Colonic mucosa (tissue), 4 donors: ENCODE measurements around the gene ARHGAP1. TPM values are rescaled to one million over a fixed set of nuclear protein-coding genes. Genes with fewer than 3 reads are reported as not detected.

ENCODE experiments used
- DNase-seq: peaks from one replicate; pipeline ENCODE4 v3.0.0-alpha.2; 2020
- H3K27ac ChIP-seq: fragments of 200-600 bp; one replicate; pipeline ENCODE4 v1.8.0; 2021
- H3K27me3 ChIP-seq: fragments of 200-600 bp; one replicate; pipeline ENCODE4 v1.8.0; 2021
- H3K36me3 ChIP-seq: fragments of 200-600 bp; one replicate; pipeline ENCODE4 v1.8.0; 2021
- H3K4me1 ChIP-seq: fragments of 200-600 bp; one replicate; pipeline ENCODE4 v1.8.0; 2021; ENCODE audit warnings: mild to moderate bottlenecking
- H3K4me3 ChIP-seq: fragments of 200-600 bp; one replicate; pipeline ENCODE4 v1.8.0; 2021
- H3K9ac ChIP-seq, 2 donors: one replicate each; pipeline ENCODE4 v1.7.0; 2013; ENCODE audit warnings: control low read depth in 2 of 2, low read depth in 2 of 2, low read length in 2 of 2
- H3K9me3 ChIP-seq: fragments of 200-600 bp; one replicate; pipeline ENCODE4 v1.8.0; 2021
- CTCF ChIP-seq: fragments of 200-600 bp; IDR thresholded peaks from one replicate; pipeline ENCODE4 v1.8.0; 2022; ENCODE audit warnings: antibody characterized with exemption, mild to moderate bottlenecking
- intact Hi-C: fragments of 100-400 bp; cut with DNase I; formaldehyde crosslinking; loops from one replicate; pipeline ENCODE4 v1.14.1; 2022
- total RNA-seq, 2 donors: library from RNA; stranded (reverse); fragmentation: NEBNext Ultra II Directional in 1 of 2; extraction: Animal tissue kit (Norgen Biotek cat#: 25700) in 1 of 2; gene quantifications; one replicate each; pipeline ENCODE4 v1.2.1, GENCODE V29; 2021
- donor health status: healthy.
- donor health status: DM: no; HTN: no; CAD: no.
- donor health status: DM: no; HTN: no; CAD: no.

The ARHGAP1 gene
- total RNA-seq, 2 donors from 2014 or later: 68.3 to 81.7 TPM

DNA sequence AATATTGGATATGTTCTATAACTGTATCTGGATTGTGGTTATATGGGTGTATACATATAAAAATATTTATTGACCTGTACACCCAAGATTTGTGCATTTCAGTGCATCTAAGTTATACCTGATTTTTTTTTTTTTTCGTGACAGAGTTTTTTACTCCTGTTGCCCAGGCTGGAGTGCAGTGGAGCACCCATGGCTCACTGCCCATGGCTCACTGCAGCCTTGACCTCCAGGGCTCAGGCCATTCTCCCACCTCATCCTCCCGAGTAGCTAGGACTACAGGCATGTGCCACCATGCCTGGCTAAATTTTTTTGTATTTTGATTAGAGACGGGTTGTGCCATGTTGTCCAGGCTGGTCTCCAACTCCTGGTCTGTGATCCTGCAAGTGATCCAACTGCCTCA lies 58.8 kb downstream of the ARHGAP1 start:
- H3K9ac ChIP-seq: no peak overlapping the region
- no peaks in the 10 kb centered on the region for H3K27me3 ChIP-seq
- no peak overlapping the region for H3K27ac ChIP-seq
- peaks cover 4% of the 10 kb centered on the region for H3K36me3 ChIP-seq
- TF ChIP-seq CTCF: no peak
- DNase-seq: no peak
- no peak overlapping the region for H3K4me3 ChIP-seq
- no peaks in the 10 kb centered on the region for H3K4me1 ChIP-seq
- intact Hi-C loops: no loop called here
- no peaks in the 10 kb centered on the region for H3K9me3 ChIP-seq

DNA sequence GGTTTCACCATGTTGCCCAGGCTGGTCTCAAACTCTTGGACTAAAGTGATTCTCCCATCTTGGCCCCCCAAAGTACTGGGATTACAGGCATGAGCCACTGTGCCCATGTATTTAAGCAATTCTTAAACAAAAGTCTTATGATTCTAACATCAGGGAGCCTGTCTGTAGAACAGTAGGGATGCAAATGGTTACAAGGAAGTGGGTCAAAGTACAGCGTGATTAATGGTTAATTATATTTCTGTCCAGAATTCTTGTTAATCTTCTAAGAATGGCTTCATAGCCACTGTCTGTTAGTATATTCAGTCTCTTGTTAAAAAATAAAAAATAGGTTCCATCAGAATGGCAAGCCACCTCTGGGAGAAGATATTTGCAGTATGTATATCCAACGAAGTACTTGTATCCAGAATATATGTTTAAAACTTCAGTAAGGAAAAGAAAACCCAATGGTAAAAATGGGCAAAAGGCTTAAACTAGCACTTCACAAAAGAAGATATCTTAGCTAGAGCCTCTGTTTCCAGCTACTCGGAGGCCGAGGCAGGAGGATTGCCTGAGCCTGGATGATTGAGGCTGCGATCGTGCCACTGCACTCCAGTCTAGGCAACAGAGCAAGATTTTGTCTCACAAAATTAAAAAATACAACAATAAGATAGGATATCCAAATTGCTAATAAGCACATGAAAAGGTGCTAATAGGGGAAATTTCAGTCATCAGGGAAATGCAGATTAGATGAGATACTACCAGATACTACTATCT lies 60.2 kb downstream of the ARHGAP1 start:
- Histone ChIP-seq H3K27ac (no peak overlapping the region), H3K36me3 (no peaks in the 10 kb centered on the region), H3K9me3 (no peaks in the 10 kb centered on the region), H3K27me3 (no peaks in the 10 kb centered on the region), H3K4me3 (no peak overlapping the region), H3K9ac (no peak overlapping the region), H3K4me1 (no peaks in the 10 kb centered on the region)
- intact Hi-C loops: no loop called here
- no peak for TF ChIP-seq CTCF
- DNase-seq: no peak

- no peak for TF ChIP-seq CTCF
- H3K9ac ChIP-seq: no peak overlapping the region
- H3K27ac ChIP-seq: no peak overlapping the region
- H3K36me3 ChIP-seq: no peaks in the 10 kb centered on the region
- H3K4me1 ChIP-seq: no peaks in the 10 kb centered on the region
- intact Hi-C loops: no loop called here
- H3K4me3 ChIP-seq: no peak overlapping the region
- no peaks in the 10 kb centered on the region for H3K9me3 ChIP-seq
- no peaks in the 10 kb centered on the region for H3K27me3 ChIP-seq
- no peak for DNase-seq
Observed at GRCh38 chr11:46639197-46639839, 61.1 kb downstream of the ARHGAP1 start.

DNA sequence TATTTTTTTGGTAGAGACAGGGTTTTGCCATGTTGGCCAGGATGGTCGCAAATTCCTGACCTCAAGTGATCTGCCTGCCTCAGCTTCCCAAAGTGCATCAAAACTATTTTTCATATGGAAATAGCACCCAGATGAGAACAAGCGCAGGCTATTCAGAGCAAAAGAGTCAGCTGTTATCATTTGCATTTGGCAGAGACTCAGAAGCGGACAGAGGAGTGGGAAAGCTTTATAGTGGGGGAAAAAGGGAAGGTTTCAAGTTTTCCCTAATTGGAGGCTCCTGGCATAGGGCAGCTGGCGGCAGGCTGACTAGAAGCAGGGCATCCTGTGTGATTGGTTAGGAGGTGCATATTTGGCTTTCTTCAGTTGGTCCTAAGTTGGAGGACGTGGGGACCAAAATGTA lies 62.9 kb downstream of the ARHGAP1 start:
- no peak for TF ChIP-seq CTCF
- Histone ChIP-seq H3K9ac (no peak overlapping the region), H3K4me3 (no peak overlapping the region), H3K27me3 (no peaks in the 10 kb centered on the region), H3K27ac (no peak overlapping the region), H3K36me3 (no peaks in the 10 kb centered on the region), H3K4me1 (no peaks in the 10 kb centered on the region), H3K9me3 (no peaks in the 10 kb centered on the region)
- intact Hi-C loops: no loop called here
- no peak for DNase-seq

- Histone ChIP-seq H3K36me3 (no peaks in the 10 kb centered on the region), H3K4me1 (no peaks in the 10 kb centered on the region)
- intact Hi-C loops: no loop called here
Observed at GRCh38 chr11:46635557-46636139, 64.8 kb downstream of the ARHGAP1 start.

More at GRCh38 chr11:46635557-46636139, 64.8 kb downstream of the ARHGAP1 start:
- Histone ChIP-seq H3K9ac (no peak overlapping the region), H3K27me3 (no peaks in the 10 kb centered on the region), H3K9me3 (no peaks in the 10 kb centered on the region), H3K27ac (no peak overlapping the region), H3K4me3 (no peak overlapping the region)
- no peak for DNase-seq
- no peak for TF ChIP-seq CTCF
